Amniotic stem cell (primary cell): ENCODE data around the gene MYH15.

ENCODE experiments used
- DNase-seq: peaks from one replicate; lab custom pipeline; 2025; lab: John Stamatoyannopoulos, UW

The MYH15 gene

DNA sequence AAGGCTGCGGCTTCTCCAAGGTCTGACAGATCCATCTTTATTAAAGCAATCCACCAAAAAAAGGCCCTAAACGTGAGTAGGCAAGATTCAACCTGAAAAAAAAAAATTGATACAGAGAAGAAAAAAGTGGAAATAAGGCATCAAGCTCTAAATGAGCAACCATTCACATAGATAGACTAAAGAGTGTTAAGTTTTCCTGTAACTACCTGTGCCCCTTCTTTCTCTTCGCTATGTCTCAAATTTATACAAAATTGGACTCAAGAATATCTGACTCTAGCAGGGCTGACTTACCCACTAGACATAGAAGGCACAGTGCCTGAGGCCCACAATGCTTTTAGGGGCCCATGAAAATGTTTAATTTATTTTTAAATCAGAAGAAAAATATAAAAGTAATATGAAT lies at the start of gene MYH15:
Gene MYH15 (minus strand): TSS at position 101 of the 400 bp plus-strand sequence. CDS start 66 bp downstream, at position 35.
- no peak for DNase-seq

DNA sequence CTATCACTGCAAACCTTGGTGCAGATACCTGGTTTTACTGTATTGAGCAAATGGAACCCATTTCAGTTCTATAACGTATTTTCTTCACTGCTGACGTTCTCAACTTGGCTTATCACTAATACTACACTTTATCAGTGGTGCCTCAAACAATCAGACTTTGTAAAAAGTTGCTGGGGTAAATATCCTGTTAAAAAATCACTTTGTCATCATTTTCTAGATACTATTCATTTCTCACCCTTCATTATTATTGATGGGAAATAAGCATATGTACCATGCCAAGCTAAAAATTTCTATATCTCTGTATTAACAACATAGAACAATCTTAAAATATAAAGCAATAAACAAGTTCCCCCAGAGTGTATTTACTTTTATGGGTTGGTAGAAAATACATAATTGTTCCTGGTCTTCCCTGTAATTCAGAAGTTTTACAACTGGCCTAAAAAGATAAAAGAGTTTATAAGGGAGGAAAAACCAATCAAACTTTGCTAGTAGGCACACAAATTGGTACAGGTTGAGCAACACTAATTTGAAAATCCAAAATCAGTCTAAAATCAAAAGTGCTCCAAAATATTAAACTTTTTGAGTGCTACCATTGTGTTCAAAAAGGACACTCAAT lies 45.7 kb upstream of the MYH15 start:
- no peak for DNase-seq

DNA sequence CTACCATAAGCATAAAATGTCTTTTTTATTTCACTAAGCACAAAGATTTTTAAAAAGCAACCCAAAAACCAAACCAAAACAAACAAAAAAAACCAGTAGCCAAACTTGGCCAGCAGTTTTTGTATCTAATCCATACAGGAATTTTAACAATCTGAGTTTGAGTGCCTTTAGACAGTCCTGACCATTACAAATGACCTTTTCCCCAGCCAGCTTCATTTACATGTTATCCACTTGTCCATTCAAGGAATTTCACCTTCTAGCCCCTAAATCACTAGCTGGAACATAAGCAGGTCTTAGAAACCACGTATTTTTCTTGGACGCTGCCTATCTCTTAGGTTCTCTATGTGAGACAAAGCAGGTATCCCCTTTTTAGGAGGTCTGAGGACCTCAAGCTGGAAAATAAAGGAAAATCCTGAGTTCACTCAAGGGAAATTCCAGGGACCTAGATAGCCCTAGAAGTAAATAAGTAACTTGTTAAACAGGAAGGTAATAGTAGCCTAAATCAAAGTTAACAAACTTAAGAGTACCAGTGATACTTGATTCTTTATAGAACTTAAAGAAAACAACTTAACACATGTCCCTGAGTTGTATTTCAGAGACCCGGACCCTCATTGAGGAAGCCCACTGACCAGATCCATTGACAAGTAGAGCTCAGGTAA lies 44.6 kb upstream of the MYH15 start:
- no peak for DNase-seq

DNA sequence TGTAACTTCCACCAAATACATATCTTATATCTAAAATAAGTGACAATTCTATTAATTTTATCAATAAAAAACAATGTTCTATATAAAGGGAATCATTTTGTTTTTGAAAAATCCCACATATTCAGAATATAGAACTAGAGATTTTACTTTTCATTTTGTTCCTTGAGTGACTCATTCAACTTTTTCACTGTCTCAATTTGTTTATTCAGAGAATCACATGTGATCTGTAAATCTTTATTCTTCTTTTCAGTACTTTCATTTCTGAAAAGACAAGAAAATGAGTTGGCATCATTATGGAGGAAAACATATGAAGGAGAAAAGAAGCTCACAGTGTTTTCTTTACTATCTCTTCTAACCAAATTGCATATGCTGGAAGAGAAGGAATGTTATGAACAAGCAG lies 43.8 kb upstream of the MYH15 start:
- DNase-seq: no peak

DNA sequence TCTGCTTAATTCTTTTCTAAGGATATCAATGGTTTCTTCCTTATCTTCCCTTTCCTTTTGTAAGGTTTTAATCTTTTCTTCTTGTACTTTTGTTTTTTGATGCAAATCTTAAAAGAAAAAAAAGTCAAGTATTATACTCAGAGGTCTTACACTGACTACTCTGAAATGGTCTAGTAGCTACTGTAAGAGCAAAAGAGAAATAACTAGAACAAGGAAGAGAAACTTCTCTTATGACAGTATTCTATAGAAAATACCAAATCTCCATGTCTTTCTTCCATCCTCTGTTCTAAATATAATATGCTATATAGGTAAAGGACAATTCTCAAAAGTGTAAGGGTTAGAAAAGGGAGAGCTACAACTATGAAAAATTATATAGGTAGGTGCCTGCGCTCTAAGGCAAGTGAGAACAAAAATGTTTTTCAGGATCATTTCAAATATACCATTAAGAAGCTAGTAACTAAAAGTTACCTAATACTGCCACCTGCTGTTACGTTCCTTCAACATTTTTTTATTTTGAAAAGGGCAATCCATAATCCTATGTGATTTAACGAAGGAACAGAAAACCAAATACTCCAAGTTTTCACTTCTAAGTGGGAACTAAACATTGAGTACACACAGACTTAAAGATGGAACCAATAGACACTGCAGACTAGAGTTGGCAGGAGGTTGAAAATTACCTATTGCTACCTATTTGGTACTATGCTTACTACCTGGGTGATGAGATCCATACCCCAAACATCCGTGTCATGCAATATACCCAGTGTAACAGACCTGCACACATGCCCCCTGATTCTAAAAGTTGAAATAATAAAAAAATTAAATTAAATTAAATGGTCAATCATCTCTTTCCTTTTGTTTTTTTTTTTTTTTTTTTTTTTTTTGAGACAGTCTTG lies 42.1 kb upstream of the MYH15 start:
- peak; percentile 31 for DNase-seq

DNA sequence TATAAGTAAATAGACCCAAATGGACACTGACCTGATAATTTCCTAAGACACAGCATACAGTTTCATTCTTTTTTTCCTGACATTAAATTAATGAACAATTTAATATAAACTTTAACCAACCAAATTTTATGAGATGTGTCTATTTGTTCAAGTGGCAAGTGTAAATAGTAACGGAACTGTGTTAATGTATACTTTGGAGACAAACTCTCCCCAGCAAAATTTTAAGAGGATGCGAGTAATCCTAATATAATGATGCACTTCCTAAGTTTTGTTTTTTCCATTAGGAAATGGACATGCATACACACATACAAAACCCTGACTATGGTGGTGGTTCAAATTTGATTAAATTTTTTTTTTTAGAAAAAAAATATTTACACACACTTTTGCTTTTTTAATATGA lies 38.5 kb upstream of the MYH15 start:
- no peak for DNase-seq

DNA sequence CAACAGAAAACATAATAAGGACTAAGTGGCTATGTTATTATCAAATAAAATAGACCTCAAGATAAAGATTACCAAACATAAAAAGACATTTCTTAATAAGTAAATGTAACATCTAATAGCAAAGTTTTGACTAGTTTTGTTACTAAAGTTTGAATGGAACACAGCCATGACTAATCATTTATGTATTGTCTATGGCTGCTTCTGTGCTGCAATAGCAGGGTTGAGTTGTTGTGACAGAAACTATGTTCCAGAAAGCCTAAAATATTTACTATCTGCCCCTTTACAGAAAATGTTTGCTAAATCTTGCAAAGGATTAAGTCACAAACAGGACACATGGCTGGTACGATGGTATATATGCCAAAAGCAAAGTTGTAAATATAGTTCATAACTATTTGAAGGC lies 37.9 kb upstream of the MYH15 start:
- no peak for DNase-seq

DNA sequence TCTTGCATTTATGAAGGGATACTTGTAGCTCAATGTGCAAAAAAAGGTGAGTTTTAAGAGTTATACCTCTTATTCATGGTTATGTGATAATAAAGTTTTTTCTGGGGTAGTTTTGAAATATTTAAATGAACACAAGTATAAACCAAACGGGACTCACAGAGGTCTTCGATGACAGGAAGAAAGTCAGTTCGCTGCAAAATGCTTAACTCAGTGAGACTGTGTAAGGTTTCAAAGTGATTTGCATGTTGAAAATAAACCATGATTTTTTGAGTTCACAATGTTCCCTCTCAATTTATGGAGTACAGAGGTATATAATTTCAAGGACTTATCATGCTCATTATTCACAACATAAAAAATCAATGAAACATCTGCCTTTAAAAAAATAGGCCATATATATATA lies 36.3 kb upstream of the MYH15 start:
- no peak for DNase-seq

DNA sequence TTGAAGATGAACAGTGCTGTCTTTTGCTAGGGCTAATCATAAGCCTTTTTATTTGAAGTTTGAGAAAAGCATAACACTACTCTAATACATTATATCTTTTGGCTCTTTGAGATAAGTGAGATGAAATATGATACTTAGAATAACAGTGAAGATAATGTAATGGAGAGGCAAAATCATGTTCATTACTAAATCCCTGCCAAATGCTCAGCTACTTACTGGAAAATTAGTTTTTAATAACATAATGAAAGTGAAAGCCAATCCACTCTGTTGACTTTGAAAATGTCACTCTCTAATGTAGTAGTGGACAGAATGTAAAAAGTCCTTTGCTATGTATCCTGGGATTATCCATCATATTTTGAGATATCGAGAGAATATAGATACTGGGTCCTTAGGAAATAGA lies 35.9 kb upstream of the MYH15 start:
- DNase-seq: no peak

DNA sequence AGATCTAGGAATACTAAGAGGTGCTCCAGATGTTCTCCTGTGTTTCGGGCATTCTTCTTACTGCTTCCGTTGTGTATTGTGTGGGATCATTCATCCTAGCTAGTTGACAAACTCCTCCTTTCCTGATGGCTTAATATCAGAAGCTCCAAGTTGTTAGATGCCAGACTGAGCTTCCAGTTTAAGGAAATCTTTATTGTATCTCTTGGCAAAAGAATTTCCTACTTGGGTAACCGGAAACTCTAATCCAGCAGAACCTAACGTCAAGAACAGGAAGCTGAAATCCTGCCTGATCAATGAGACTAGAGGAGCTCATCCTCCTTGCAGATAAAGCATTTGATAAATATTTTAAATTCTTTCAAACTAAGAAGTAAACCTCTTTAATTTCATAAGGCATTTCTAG lies 27.7 kb upstream of the MYH15 start:
- no peak for DNase-seq

DNA sequence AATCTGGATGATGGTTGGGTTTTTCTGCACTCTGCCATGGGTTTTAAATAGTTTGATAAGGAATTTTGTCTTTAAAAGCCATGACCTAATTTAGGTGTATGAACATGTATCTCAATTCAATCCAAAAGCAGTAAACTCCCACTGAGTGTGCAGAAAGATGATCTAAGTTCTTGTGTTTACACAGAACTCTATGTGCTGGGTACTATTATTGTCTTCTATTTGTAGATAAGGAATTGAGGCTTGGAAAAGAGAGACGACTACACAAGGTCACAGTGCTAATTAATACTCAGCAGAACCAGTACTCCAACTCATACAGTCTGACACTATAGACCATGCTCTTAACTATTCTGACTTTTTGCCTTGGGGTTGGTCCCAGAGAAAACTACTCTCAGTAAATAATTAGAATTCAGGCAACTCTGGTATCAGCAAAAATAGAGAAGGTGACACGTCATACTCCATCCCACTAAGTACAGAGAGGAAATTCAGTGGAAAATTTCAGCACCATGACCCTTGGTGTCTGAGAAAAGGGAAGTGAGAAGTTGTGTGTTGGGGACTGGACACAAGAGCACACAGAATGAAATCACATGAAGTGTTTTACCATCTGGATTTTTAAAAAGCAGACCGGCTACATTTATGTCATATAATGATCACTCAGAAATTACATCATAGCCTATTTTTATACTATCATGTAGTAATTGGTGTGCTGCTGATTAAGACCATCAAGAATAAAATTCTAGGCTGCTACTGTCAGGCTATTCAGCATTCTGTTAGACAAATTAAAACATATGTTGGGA lies 18.3 kb upstream of the MYH15 start:
- no peak for DNase-seq

DNA sequence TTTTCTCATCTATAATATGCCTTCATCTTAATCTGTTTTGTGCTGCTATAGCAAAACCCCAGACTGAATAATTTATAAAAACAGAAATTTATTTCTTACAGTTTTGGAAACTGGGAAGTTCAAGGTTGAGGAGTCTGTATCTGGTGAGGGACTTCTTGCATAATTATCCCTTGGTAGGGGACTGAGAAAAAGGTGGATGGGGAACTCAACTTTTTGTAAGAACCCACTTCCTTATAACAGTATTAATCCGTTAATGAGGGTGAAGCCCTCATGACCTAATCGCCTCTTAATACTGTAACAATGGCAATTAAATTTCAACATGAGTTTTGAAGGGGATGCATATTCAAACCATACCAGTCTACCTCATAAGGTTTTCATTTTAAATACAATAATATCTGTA lies 17.4 kb upstream of the MYH15 start:
- no peak for DNase-seq

DNA sequence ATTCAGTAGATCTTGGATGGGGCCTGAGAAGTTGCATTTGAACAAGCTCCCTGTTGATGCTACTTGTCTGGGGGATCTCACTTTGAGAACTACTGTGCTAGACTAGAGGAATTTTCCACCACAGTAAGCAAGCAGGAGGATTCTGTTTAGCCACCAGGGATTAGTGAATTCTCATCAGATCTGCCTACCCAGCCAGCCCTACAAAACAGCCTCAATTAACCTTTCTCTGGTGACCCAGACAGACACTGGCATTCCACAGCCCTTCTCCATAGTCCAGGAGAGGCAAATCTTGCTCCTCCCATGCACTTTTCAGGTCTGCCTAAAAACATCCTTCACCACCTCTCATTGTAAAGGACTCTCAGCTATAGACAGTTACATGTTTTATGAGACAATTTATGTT lies 16.7 kb upstream of the MYH15 start:
- DNase-seq: no peak

DNA sequence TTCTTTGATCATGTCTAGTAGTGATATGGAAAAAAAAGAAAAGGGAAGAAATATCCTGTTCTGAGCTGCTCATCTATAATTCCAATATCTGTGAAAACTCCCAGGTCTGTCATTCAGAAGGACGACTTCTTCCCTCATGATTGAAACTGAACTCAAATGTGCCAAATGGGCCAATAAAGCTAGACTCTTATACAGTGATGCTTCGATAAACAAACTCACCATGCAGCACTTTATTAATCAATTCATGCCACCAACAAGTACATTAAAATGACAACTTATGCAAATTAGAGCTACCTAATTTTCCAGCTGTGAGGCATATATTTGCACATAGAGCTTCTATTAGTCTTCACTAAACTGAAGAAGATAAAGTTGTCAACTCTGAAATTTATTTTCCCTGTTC lies 15.6 kb upstream of the MYH15 start:
- DNase-seq: no peak

DNA sequence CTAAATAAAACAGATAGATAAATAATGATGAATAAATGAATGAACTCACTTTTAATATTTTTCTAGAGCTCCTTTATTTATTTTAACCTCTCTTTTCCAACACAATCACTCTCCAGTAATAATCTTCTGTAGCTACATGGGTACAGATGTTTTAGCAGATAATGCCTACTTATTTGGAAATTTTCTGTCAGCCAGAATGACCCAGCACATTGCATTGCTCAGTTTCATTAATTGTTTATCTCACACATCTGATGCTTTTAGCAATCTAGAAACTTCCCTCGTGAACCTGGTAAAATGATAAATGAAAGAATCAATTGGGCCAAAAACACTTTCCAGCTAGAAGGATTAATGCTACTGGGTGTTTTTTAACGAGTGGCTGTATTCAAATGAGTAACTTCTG lies 14.9 kb upstream of the MYH15 start:
- no peak for DNase-seq

DNA sequence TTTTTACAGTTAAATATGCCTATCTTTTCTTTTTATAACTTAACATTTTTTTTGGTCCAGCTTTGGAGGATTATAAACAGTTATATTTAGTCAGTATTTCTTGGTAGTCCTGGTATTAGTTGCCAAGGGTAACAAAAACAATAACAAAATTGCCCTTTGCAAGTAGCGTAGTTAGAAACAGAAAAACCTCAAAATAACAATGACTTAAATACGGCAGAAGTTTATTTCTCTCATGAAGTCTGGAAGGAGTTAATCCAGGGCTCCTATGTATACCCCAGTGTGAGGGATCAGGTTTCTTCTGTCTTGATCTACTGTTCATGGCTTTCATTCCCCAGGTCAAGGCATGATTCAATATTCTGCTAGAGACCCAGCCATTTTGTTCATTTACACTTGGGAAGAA lies 14.1 kb upstream of the MYH15 start:
- no peak for DNase-seq

DNA sequence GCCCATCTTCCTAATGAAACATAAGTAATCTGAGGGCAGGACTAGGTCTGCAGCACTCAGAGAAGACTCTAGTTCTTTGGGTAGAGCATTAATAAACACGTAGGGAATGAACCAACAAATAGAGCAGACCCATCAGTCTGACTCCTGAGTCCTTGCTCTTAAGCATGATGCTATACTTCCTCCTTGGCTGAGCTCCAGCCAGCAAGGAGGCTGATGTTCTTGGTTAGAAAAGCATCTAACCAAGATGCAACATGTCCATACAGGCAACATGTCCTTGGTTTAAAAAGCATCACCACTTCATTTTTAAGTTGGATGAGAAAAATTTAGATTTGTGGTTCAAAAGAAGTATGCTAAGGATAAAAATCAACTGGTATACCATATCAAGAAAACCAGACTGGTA lies 8.5 kb upstream of the MYH15 start:
- DNase-seq: no peak

DNA sequence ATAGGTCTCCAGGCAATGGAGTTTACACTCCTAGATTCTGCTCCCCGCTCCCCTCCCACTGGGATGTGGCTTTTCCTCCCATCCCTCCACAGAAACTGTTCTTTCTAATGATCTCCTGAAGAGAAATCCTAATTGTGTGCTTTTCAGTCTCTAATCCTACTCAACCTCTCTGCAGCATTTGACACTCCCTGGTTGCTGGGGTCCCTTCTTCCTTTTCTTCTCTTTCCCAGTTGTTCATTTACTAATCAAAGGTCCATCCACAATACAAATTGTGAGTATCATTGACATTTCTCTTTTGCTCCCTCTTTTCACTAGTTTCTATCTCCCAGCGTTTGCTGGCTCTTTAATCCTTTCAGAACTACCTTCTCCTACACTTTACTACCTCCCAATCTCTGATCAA lies 6.5 kb upstream of the MYH15 start:
- DNase-seq: no peak

DNA sequence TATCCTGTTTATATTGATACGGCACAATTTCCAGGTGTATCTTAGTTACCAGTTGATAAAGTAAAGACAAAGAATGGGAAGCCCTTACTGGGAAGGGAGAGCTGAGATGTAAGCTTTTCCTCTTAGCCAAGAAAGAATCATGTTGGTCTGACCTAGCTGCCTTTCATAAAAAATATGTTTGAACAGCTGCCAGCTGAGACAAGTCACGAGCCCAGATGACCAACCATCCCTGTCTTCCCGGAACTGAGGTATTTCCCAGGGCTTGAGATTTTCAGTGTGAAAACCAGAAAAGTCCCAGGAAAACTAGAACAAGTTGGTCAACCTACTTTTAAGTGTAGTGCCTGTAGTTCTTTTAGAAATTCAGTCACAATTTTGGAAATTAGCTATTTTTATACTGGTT lies 3.6 kb upstream of the MYH15 start:
- no peak for DNase-seq

DNA sequence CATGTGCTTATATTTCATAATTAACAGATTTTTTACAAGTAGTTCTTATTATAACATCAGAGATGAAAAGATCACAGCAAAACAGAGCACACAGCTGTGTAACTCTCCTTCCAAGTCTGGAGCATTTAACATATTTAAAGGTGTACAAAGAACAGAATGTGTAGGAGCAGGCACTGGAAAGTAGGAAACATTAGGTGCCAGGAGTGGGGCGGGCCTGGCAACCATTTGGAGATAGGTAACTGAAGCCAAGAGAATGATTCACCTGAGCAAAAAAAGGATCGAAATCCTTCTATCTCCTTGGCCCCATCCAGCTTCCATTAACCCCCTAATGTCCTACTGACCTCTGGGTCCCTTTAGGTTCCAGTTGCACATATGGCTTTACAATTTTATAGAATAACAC lies 2.3 kb upstream of the MYH15 start:
- no peak for DNase-seq

DNA sequence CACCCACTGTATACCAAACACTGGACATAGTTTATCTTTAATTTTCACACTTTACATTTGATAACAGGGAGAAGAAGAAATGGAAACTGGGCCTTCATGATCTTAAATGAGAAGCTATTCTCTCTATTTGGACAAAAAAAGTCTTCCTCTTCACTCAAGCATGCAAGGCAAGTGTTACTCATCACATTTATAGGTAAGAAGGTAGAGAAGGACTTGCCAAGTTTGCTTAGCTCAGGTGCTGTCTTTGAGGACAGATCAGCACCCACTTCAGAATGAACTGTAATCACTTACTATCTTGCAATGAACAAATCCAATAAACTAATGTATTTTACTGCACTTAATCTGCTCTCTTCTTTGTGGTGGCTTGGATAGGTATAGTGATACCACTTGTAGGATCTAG lies 1.1 kb upstream of the MYH15 start:
- DNase-seq: no peak

DNA sequence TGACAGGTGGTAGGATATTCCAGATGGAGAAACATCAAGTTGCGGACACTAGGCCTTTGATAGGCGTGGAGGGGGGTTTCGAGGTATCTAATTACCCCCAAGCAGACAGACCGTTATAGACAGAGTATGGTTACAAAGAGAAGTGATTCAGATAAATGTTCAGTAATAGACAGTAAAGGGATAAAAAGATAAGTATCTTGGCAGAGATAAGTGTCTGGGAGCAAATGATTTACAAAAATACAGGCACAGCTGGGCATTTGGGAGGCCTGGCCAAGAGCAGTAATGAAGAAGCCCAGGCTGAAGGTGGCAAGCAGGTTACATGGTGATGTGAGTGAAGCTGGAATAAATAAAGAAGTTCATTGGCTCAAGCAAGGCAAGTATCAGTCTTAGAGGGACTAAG lies 659 bp upstream of the MYH15 start:
- DNase-seq: no peak
